DMS153 treated with DMSO at 0.1 percent for 48 hours (cell line): ENCODE data around the gene PCYT1A.

ENCODE experiments used
- DNase-seq: peaks from one replicate; lab custom pipeline; 2025; ENCODE audit not compliant: unreplicated experiment; lab: John Stamatoyannopoulos, UW

PCYT1A gene

GRCh38 chr3:196238612-196239560 lies 48.6 kb downstream of the PCYT1A start:
- no peak for DNase-seq

GRCh38 chr3:196237203-196237602 lies 50.3 kb downstream of the PCYT1A start:
- no peak for DNase-seq

DNA sequence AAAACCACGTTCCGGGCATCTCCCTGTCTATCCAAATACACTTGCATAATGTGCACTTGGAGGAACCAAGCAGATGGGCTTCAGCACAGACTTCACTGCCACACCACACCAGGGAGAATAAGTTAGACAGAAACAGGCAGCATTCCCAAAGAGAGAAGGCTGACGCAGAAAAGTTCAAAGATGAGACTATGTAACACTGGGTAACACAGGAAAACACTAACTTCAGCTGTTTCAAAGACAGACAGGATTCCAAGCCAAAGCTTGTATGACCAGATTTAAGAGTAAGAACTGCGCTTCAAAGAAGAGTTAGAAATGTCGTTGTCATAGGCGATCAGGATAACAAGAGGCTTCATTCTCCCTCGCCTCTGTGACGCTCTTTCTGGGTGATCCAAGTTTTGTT lies 51.3 kb downstream of the PCYT1A start:
- no peak for DNase-seq

DNA sequence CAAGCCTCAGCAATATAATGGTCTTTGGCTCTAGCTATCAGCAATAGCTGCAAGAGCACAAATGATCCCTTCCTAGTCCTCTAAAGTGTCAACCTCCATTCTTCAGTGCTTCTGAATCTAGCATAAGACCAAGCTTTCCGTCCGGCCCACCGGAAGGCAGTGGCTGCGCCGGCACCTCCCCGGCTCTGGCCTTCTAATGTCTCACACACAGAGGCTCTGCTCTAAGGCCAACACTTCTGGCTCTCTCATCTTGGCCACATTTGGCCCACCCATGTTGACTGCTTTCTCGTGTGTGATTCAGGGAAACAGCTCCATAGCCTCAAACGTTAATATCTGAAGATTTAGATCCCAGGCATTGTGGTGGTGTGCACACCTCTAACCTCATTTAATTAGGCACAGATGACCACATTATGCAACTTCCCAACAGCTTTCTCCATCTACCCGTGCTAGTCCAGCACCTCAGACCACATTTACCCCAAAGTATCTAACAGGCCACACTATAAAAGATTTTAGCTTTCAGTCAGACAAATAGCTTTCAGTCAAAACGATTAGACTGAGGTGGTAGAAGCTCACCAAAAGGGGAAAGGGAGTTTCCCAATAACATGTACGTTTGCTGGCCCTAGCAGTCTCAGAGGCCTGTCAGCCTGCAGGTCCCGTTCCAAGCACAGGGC lies 51.9 kb downstream of the PCYT1A start:
- DNase-seq: no peak

DNA sequence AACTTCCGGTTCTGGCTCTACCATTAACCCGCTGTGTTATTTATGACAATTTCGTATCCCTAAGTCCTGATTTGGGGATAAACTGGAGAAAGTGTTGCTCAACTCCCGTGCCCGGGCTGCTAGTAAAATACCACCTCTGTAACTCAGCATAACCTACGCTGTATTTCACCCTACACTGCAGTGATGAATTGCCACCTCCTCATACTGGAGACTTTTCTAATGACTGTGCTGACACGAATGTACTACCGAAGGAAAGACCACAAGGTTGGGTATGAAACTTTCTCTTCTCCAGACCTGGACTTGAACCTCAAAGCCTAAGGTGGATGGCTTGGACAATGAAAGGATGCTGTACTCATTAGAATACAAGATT lies 54.7 kb downstream of the PCYT1A start:
- DNase-seq: no peak

DNA sequence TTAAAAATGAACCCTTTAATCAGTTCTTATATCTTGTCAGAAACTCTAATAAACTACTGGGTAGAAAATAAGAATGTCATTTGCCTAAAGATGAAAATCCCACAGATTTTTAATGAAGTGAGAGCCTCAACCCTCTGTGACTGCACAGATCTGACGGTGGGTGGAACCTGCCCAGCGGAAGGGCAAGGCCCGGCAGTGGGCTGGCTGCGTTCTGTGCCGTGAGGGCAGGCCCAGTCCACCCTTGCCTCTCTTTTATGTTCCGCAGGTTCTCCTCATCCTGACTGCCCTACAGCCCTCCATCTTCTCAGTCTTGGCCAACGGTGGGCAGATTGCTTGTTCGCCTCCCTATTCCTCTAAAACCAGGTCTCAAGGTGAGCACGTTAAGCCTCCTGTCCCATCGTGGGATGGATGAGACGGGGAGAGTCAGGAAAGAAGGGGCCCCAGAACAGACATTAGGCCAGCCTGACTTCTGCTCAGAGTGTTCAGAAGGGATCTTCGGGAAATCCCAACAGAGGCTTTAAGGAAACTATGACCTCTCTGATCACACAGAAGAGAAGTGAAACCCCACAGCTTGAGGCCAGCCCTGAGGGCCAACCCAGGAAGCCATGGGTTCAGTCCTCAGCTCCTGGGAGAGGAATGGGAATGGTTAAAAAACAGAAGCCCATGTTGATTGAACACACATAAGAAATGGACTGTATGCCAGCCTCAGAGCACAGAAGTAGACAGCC lies 55.2 kb downstream of the PCYT1A start:
- DNase-seq: no peak

DNA sequence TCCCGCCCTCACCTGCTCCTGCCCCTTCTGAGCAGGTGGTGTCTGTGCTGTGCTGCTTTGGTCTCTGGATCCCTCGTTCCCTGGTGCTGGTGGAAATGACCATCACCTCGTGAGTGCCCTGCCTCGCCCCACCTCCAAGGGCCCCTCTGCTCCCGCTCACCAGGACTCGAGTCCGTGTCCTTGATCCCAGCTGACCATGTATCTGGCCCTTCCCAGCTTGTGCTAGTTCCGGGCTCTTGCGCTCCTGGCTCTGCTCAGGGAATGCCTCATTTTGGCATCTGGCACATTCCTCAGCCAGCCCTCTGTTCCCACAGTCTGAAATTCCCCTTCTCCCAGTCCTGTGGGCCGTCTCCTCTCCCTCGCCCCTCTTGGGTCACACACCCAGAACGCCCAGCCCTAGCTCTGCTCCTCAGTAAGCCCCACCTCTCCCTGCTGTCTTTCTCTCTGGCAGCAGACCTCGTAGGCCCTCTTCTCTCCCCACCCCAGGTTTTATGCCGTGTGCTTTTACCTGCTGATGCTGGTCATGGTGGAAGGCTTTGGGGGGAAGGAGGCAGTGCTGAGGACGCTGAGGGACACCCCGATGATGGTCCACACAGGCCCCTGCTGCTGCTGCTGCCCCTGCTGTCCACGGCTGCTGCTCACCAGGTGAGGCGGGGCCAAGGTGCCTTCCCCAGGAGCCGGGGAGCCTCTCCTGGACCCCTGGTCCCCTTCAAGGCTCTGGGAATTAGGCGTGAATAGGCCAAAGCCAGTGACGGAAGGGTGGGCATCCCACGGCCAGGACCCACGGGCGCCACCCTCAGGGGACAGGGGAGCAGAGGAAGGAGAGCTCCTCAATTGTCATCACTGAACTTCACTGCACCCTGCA lies 59.7 kb downstream of the PCYT1A start:
- DNase-seq: no peak

DNA sequence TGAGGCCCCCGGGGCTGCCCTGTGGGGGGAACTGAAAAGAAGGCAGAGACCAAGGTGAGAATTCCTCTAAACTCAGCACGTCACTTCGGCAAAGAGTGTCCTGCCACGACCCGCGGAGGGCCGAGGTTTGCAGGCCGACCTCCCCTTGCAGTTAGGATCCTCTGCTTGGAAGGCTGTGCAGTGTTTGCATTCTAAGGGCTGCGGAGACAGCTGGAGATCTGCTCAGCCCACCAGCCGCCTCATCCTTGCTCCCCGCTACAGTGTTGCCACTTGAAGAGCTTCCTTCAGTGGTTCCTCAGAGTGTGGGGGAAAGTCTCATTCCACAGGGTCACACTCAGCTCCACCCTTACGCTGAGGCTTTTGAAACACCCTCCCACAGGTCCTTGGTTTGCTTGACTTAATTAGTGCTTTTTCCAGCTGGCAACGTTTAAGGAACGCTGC lies 60.4 kb downstream of the PCYT1A start:
- DNase-seq: no peak

DNA sequence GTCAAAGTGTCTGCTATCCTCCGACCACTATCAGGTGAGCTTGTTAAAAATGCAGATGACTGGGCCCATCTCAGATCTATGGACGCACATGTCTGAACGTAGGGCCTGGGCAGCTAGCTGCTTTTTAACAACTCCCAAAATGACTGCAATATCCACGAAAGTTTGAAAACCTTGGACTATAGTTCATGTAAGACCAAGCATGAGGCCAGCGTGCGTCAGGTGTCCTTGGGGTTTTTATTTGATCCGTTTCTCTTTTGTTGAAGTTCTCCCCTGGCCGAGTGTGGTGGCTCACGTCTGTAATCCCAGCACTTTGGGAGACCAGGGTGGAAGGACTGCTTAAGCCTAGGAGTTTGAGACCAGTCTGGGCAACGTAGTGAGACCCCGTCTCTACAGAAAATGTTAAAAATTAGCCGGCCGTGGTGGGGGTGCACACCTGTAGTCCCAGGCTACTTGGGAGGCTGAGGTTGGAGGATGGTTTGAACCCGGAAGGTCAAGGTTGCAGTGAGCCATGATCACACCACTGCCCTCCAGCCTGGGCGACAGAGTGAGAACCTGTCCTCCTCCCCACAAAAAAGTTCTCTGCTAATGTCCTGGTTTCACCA lies 61.7 kb downstream of the PCYT1A start:
- DNase-seq: no peak

- no peak for DNase-seq
These were observed 62.4 kb downstream of the PCYT1A start for GRCh38 chr3:196225086-196225485.

GRCh38 chr3:196222876-196223595 lies 64.5 kb downstream of the PCYT1A start:
- no peak for DNase-seq

DNA sequence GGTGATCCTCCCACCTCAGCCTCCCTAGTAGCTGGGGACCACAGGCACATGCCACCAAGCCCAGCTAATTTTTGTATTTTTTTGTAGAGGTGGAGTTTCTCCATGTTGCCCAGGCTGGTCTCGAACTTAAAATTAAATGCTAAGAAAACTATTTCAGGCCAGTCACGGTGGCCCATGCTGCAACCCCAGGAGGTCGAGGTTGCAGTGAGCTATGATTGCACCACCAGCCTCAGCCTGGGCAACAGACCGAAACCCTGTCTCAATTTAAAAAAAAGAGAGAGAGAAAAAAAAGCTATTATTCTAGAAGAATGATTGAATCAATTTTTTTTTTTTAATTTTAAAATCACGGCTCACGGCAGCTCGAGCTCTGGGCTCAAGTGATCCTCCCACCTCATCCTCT lies 66.5 kb downstream of the PCYT1A start:
- DNase-seq: no peak

GRCh38 chr3:196220587-196220986 lies 66.9 kb downstream of the PCYT1A start:
- DNase-seq: no peak

- no peak for DNase-seq
These were observed 67.6 kb downstream of the PCYT1A start for GRCh38 chr3:196219970-196220311.

- peak; percentile 43 for DNase-seq
These were observed 68.1 kb downstream of the PCYT1A start for GRCh38 chr3:196219194-196219969.

GRCh38 chr3:196218155-196218712 lies 69.3 kb downstream of the PCYT1A start:
- no peak for DNase-seq

DNA sequence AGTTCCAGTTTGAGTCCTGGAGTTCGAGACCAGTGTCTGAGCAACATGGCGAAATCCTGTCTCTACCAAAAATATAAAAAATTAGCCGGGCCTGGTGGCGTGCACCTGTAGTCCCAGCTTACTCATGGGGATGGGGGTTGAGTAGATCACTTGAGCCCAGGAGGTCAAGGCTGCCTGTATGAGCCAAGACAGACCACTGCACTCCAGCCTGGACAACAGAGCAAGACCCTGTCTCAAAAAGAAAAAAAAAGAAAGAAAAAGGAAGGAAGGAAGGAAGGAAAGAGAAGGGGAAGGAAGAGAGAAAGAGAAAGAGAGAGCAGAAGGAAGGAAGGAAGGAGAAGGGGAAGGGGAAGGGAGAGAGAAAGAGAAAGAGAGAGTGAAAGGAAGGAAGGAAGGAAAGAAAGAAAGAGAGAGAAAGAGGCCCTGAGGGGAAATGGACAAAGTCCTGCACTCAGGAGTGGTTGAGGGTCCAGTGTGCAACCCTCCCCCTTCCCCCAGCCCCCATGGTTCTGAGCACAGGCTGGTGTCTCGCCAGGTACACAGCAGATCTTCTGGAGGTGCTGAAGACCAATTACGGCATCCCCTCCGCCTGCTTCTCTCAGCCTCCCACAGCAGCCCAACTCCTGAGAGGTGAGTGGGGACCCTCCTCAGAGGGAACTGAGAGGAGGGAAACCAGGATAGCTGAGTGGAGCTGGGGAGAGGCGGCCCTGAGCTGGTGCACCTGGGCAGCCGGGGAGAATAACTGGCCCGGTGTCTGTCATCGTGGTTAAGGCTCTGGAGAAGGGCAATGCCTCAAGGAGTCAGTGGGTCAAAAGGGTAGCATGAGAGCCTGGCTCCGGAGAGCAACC lies 70.0 kb downstream of the PCYT1A start:
- DNase-seq: no peak
